ENCODE data around the gene ZNF778. TPM values are rescaled to one million over a fixed set of nuclear protein-coding genes. Genes with fewer than 3 reads are reported as not detected.

Gene ZNF778
- total and polyA plus RNA-seq, 2 of the 13 experiments (the other 11 are each of a cell fraction or from before 2014, with no cell fraction given) = 3.8 to 7.2 TPM

DNA sequence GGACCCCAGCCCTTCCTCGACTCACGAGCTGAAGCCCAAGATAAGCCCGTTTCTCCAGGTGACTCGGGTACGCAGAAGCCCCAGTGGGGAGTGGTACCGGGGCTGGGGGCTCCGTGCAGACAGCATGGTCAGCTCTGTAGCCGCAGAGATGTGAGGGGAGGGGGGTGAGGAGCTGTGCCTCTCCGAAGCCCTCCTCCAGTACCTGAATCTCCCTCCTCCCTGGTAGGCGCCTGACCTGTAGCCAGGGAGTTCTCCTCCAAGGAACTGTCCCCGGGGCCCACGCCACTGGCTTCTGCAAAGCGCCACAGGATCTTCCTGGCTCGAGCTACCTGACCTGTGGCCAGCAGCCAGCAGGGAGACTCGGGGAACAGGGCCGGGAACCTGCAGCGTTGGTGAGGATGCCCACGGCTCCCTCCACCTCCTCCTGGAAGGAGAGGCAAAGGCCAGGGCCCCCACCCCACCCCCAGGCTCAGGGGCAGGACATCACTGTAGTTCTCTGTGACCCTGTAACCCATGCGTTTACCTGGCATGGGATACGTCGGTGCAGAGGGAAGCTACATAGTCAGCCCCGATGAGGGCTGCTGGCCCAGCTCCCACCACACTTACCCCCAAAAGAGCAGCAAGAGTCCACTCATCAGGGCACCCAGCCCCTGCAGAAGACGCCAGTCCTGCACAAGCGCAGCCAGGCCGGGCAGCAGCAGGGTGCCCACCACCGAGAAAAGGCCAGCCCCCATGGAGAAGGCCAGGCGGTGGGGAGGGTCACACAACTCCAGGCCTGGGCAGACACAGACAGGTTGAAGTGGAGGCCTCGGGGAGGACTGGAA lies 18.9 kb upstream of the ZNF778 start:
- ChIA-PET CTCF (ENCODE audit: low intra/inter-chr PET ratio, low total read pairs) (no interaction called here), POLR2A (interaction anchor here (0.8 to 4.2 kb wide), 8 partner anchors 7 to 387 kb away, joined by 3 to 44 read pairs (median 7); partner anchors contain the start of genes APRT, CDH15, SPG7 and ZNF778)
- Histone ChIP-seq H3K9me3 (ENCODE audit: low read length) (no peaks in the 10 kb centered on the region), H3K9ac (ENCODE audit: insufficient read depth, low read depth, low read length) (peak overlapping the region; percentile 92), H3K79me2 (ENCODE audit: insufficient read depth, low read length) (peaks cover 19% of the 10 kb centered on the region), H3K27me3 (ENCODE audit: control insufficient read depth in 1 of 2, insufficient read depth in 2 of 2, low read length in 2 of 2) (no peaks in the 10 kb centered on the region; a peak in 1 of 5 replicates), H4K20me1 (ENCODE audit: insufficient read depth, low read length) (no peaks in the 10 kb centered on the region), H3K27ac (ENCODE audit: extremely low read length, insufficient read depth, low read length) (peak overlapping the region; percentile 82), H3K4me2 (ENCODE audit: low read depth, low read length) (peak overlapping the region; percentile 98), H3K4me1 (ENCODE audit: insufficient read depth, low read length) (peaks cover 37% of the 10 kb centered on the region), H3K36me3 (replicated peaks in 1 of 2; ENCODE audit: control insufficient read depth in 1 of 2, insufficient read depth in 2 of 2, low read length in 2 of 2) (peaks cover 0 to 3% of the 10 kb centered on the region in 2 experiments; a peak in 1 of 5 replicates), H3K4me3 (replicated peaks in 1 of 3; ENCODE audit: insufficient read depth in 1 of 3, low read depth in 2 of 3, low read length in 3 of 3) (peak overlapping the region in 2 of 3 experiments; percentile 62 to 99; a peak in 3 of 6 replicates), H2AFZ (ENCODE audit: low read length) (no peak overlapping the region)
- 85% methylated on average over 18 of the region's 28 CpGs for WGBS (ENCODE audit: low lambda C conversion rate)
- no TSS peak for BruUV-seq (replicated peaks)
- no peak for ATAC-seq
- intact Hi-C loops (cut with micrococcal nuclease; ENCODE audit: unreplicated experiment) = no loop called here
- in situ Hi-C loops (cut with HindIII; ENCODE audit: extremely low pct_ligation_motif_present, low pct_unique_long_range_greater_than_20kb) = no loop called here
- no peak for DNase-seq (ENCODE audit: low spot score)
- no peak for FAIRE-seq
- no peak for TF ChIP-seq CAMTA2 (CRISPR knock-in tag; IDR thresholded peaks at IDR 0.05; ENCODE audit: borderline replicate concordance)
- TF ChIP-seq RARG (CRISPR knock-in tag; IDR thresholded peaks at IDR 0.05; ENCODE audit: low read depth) = no peak
- TF ChIP-seq, protein P1, sequence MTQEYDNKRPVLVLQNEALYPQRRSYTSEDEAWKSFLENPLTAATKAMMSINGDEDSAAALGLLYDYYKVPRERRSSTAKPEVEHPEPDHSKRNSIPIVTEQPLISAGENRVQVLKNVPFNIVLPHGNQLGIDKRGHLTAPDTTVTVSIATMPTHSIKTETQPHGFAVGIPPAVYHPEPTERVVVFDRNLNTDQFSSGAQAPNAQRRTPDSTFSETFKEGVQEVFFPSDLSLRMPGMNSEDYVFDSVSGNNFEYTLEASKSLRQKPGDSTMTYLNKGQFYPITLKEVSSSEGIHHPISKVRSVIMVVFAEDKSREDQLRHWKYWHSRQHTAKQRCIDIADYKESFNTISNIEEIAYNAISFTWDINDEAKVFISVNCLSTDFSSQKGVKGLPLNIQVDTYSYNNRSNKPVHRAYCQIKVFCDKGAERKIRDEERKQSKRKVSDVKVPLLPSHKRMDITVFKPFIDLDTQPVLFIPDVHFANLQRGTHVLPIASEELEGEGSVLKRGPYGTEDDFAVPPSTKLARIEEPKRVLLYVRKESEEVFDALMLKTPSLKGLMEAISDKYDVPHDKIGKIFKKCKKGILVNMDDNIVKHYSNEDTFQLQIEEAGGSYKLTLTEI (CRISPR knock-in tag; conservative IDR thresholded peaks at IDR 0.05) = no peak
- TF ChIP-seq EEA1 (CRISPR knock-in tag; IDR thresholded peaks at IDR 0.05; ENCODE audit: borderline replicate concordance) = no peak
- 0 out of 2 replicates have a peak, but pooled peaks have one; percentile 18 for TF ChIP-seq DR1 (CRISPR knock-in tag; IDR thresholded peaks at IDR 0.05)
- no peak for TF ChIP-seq ZSCAN25 (CRISPR knock-in tag; IDR thresholded peaks at IDR 0.05)
- TF ChIP-seq RAD21 (CRISPR knock-in tag; IDR thresholded peaks at IDR 0.05) = no peak
- no peak for TF ChIP-seq ATRX (CRISPR knock-in tag; IDR thresholded peaks at IDR 0.05; ENCODE audit: borderline replicate concordance)
- TF ChIP-seq ZNF331 (CRISPR knock-in tag; IDR thresholded peaks at IDR 0.05) = no peak
- TF ChIP-seq, protein P2, sequence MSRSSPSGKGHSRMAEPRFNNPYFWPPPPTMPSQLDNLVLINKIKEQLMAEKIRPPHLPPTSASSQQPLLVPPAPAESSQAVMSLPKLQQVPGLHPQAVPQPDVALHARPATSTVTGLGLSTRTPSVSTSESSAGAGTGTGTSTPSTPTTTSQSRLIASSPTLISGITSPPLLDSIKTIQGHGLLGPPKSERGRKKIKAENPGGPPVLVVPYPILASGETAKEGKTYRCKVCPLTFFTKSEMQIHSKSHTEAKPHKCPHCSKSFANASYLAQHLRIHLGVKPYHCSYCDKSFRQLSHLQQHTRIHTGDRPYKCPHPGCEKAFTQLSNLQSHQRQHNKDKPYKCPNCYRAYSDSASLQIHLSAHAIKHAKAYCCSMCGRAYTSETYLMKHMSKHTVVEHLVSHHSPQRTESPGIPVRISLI (CRISPR knock-in tag; IDR thresholded peaks at IDR 0.05; ENCODE audit: borderline replicate concordance) = 0 out of 2 replicates have a peak, but pooled peaks have one; percentile 3
- no peak for TF ChIP-seq ZNF556 (CRISPR knock-in tag; IDR thresholded peaks at IDR 0.05; ENCODE audit: borderline replicate concordance)
- TF ChIP-seq, protein P3, sequence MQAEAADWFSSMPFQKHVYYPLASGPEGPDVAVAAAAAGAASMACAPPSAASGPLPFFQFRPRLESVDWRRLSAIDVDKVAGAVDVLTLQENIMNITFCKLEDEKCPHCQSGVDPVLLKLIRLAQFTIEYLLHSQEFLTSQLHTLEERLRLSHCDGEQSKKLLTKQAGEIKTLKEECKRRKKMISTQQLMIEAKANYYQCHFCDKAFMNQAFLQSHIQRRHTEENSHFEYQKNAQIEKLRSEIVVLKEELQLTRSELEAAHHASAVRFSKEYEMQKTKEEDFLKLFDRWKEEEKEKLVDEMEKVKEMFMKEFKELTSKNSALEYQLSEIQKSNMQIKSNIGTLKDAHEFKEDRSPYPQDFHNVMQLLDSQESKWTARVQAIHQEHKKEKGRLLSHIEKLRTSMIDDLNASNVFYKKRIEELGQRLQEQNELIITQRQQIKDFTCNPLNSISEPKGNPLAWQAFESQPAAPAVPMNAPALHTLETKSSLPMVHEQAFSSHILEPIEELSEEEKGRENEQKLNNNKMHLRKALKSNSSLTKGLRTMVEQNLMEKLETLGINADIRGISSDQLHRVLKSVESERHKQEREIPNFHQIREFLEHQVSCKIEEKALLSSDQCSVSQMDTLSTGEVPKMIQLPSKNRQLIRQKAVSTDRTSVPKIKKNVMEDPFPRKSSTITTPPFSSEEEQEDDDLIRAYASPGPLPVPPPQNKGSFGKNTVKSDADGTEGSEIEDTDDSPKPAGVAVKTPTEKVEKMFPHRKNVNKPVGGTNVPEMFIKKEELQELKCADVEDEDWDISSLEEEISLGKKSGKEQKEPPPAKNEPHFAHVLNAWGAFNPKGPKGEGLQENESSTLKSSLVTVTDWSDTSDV (CRISPR knock-in tag; IDR thresholded peaks at IDR 0.05) = 0 out of 2 replicates have a peak, but pooled peaks have one; percentile 29
- no peak for TF ChIP-seq HOXA7 (CRISPR knock-in tag; IDR thresholded peaks at IDR 0.05)
- TF ChIP-seq, protein P4, sequence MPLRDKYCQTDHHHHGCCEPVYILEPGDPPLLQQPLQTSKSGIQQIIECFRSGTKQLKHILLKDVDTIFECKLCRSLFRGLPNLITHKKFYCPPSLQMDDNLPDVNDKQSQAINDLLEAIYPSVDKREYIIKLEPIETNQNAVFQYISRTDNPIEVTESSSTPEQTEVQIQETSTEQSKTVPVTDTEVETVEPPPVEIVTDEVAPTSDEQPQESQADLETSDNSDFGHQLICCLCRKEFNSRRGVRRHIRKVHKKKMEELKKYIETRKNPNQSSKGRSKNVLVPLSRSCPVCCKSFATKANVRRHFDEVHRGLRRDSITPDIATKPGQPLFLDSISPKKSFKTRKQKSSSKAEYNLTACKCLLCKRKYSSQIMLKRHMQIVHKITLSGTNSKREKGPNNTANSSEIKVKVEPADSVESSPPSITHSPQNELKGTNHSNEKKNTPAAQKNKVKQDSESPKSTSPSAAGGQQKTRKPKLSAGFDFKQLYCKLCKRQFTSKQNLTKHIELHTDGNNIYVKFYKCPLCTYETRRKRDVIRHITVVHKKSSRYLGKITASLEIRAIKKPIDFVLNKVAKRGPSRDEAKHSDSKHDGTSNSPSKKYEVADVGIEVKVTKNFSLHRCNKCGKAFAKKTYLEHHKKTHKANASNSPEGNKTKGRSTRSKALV (CRISPR knock-in tag; IDR thresholded peaks at IDR 0.05) = no peak

Measured in HepG2 (cell line).